Right lobe of liver (tissue), 4 donors: ENCODE measurements around the gene OCIAD2.

Experiments used
- POLR2A ChIP-seq: fragments of 450-650 bp; IDR thresholded peaks from one replicate; pipeline ENCODE4 v1.6.1; 2017; ENCODE audit warnings: antibody characterized with exemption, mild to moderate bottlenecking
- TF ChIP-seq, protein P1 (sequence below), 4 donors: fragments of 200-600 bp in 3 of 4; fragments of 450-650 bp in 1 of 4; IDR thresholded peaks; one replicate each; pipeline versions ENCODE4 v1.5.1 to v1.8.0; 2016 to 2022; ENCODE audit warnings: antibody characterized with exemption in 4 of 4, mild to moderate bottlenecking in 2 of 4
- donor health status: DM: no; HTN: no; CAD: no.
- donor health status: DM: no; HTN: no; CAD: no.
- donor health status: DM: no; HTN: yes; CAD: no.

DNA sequence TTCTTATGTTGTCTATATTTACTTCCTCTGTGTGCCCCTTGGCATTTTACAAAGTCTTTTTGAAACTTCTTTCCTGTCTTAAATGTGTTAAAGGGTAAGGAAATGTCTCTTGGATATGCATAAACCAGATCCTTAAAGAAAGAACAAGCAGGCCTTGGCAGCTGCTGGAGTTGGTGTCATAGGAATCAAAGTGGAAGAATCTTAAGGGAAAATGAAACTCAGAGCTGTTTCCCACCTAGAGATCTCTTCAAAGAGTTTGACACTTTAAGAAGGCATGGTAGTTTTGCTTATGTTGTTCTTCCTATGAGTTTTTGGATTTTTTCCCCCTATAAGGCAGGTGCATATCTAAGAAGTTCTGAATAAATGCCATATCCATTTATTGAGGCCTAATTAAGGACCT is 42.5 kb upstream of the OCIAD2 start:
- TF ChIP-seq, protein P1, sequence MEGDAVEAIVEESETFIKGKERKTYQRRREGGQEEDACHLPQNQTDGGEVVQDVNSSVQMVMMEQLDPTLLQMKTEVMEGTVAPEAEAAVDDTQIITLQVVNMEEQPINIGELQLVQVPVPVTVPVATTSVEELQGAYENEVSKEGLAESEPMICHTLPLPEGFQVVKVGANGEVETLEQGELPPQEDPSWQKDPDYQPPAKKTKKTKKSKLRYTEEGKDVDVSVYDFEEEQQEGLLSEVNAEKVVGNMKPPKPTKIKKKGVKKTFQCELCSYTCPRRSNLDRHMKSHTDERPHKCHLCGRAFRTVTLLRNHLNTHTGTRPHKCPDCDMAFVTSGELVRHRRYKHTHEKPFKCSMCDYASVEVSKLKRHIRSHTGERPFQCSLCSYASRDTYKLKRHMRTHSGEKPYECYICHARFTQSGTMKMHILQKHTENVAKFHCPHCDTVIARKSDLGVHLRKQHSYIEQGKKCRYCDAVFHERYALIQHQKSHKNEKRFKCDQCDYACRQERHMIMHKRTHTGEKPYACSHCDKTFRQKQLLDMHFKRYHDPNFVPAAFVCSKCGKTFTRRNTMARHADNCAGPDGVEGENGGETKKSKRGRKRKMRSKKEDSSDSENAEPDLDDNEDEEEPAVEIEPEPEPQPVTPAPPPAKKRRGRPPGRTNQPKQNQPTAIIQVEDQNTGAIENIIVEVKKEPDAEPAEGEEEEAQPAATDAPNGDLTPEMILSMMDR (IDR thresholded peaks at IDR 0.05): no peak
- no peak for TF ChIP-seq POLR2A
